Stomach smooth muscle (tissue), 2 donors: ENCODE data around the gene SFR1.

Experiments used
- H3K27ac ChIP-seq: one replicate; pipeline ENCODE4 v1.7.0; 2013; ENCODE audit warnings: mild to moderate bottlenecking, low read length, inconsistent platforms
- H3K27me3 ChIP-seq, 2 donors: one replicate each; pipeline ENCODE4 v1.7.0; 2013; ENCODE audit warnings: low read length in 2 of 2; ENCODE audit not compliant: insufficient read depth in 2 of 2, control insufficient read depth in 1 of 2
- H3K36me3 ChIP-seq, 2 donors: one replicate each; pipeline ENCODE4 v1.7.0; 2013; ENCODE audit warnings: low read length in 2 of 2; ENCODE audit not compliant: control insufficient read depth in 2 of 2, insufficient read depth in 2 of 2
- H3K4me1 ChIP-seq: one replicate; pipeline ENCODE4 v1.7.0; 2013; ENCODE audit warnings: low read length; ENCODE audit not compliant: control insufficient read depth, insufficient read depth
- H3K4me3 ChIP-seq, 2 donors: one replicate each; pipeline ENCODE4 v1.7.0; 2013; ENCODE audit warnings: low read length in 2 of 2
- H3K9ac ChIP-seq, 2 donors: one replicate each; pipeline ENCODE4 v1.7.0; 2013; ENCODE audit warnings: low read length in 2 of 2, mild to moderate bottlenecking in 1 of 2
- H3K9me3 ChIP-seq, 2 donors: one replicate each; pipeline ENCODE4 v1.7.0; 2013; ENCODE audit warnings: low read length in 2 of 2; ENCODE audit not compliant: control insufficient read depth in 2 of 2
- donor health status: healthy.
- donor health status: Pancreatic carcinoma.

SFR1 gene

DNA sequence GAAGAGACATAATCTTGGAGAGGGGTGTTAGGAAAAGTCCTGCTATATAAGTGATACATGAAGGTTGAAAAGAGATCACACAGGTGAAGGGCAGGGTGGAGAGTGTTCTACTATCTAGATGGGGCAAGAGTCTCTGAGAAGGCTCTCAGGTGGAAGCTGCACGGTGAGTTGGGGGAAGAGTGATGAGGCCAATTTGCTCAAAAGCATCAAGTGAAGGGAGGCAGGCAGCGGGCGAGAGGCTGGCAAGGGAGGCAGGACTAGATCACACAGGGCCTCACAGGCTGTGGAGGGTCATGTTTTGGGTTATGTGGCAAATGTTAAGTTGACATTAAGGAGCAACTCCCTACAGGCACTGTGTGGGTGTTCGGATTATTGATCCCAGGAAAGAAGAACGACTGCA is 33.7 kb upstream of the SFR1 start:
- no peaks in the 10 kb centered on the region for H3K4me1 ChIP-seq
- no peak overlapping the region for H3K4me3 ChIP-seq
- H3K27ac ChIP-seq, result no peak overlapping the region
- no peaks in the 10 kb centered on the region for H3K36me3 ChIP-seq
- no peak overlapping the region for H3K9ac ChIP-seq
- no peaks in the 10 kb centered on the region for H3K9me3 ChIP-seq
- H3K27me3 ChIP-seq, result no peaks in the 10 kb centered on the region

DNA sequence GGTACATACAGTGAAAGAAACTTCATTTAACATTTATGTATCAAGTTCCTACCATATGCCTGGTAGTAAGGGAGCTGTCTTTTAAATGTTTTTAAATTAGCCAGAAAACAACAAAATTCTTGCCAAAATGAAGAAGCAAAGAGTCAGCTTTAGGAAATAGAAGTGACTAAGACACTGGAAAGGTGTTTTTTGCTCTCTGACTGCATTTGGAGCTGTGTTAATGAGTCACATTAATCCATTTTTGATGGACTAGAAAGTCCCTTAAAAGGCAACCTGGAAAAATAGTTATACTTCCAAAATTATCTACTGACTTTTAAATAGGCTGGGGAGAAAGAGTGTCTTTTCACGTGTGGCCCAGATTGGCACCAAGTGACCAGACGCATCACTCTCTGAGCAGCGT is 32.4 kb upstream of the SFR1 start:
- Histone ChIP-seq H3K4me1 (no peaks in the 10 kb centered on the region), H3K9me3 (no peaks in the 10 kb centered on the region), H3K4me3 (no peak overlapping the region), H3K27ac (no peak overlapping the region), H3K36me3 (no peaks in the 10 kb centered on the region), H3K9ac (no peak overlapping the region), H3K27me3 (no peaks in the 10 kb centered on the region)

DNA sequence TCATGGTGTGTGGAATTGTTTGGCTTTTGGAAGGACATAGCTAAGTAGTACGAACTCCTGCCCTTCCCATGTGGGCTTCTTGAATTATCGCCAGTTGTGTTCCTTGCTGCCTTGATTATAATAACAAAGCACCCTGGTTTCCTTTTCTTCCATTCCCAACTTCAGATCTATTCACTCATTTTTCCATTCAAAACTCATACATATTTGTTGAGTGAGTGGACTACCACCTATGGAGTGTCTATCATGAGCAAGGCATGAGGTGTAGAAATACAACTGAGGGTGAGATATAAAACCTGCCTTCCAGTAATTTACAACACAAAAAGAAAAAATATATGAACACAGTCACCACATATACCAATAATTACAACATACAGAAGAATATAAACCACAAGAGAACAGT is 31.4 kb upstream of the SFR1 start:
- Histone ChIP-seq H3K27ac (no peak overlapping the region), H3K4me1 (no peaks in the 10 kb centered on the region), H3K36me3 (no peaks in the 10 kb centered on the region), H3K9ac (no peak overlapping the region), H3K27me3 (no peaks in the 10 kb centered on the region), H3K9me3 (no peaks in the 10 kb centered on the region), H3K4me3 (no peak overlapping the region)

- Histone ChIP-seq H3K36me3 (no peaks in the 10 kb centered on the region), H3K4me3 (no peak overlapping the region), H3K27ac (no peak overlapping the region), H3K27me3 (no peaks in the 10 kb centered on the region), H3K9me3 (peaks cover 0 to 6% of the 10 kb centered on the region in 2 donors), H3K9ac (no peak overlapping the region), H3K4me1 (no peaks in the 10 kb centered on the region)
Measured at GRCh38 chr10:104092749-104093148, 29.2 kb upstream of the SFR1 start.

GRCh38 chr10:104096692-104097091 is 25.3 kb upstream of the SFR1 start:
- H3K27me3 ChIP-seq, result no peaks in the 10 kb centered on the region
- no peaks in the 10 kb centered on the region for H3K36me3 ChIP-seq
- no peaks in the 10 kb centered on the region for H3K4me1 ChIP-seq
- peaks cover 0 to 6% of the 10 kb centered on the region in 2 donors for H3K9me3 ChIP-seq
- no peak overlapping the region for H3K4me3 ChIP-seq
- H3K9ac ChIP-seq, result no peak overlapping the region
- no peak overlapping the region for H3K27ac ChIP-seq

DNA sequence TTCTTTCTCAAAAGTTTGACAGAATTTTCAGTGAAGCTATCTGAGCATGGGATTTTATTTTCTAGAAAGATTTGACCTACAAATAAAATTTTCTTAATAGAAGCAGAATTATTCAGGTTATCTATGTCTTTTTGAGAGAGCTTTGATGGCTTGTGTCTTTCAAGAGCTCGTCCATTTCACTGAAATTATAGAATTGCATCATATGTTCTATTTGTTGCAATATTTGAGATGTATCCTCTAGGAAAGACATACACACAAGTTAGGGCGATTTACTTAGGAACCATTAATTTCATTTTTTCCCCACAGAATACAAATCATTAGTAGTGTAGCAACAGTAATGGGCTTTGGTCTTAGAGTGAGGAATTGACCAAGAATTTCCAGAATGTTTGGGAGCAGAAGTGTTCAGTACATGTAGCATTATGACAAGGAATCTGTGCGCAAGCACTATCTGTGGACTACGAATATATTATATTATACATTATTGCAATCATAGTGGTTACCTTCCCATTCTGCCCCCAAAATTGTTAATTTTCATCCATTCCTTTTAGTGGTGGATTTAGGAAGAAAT is 23.5 kb upstream of the SFR1 start:
- no peaks in the 10 kb centered on the region for H3K36me3 ChIP-seq
- no peaks in the 10 kb centered on the region for H3K4me1 ChIP-seq
- no peak overlapping the region for H3K27ac ChIP-seq
- no peaks in the 10 kb centered on the region for H3K27me3 ChIP-seq
- H3K9me3 ChIP-seq, result peaks cover 0 to 6% of the 10 kb centered on the region in 2 donors
- no peak overlapping the region for H3K9ac ChIP-seq
- no peak overlapping the region for H3K4me3 ChIP-seq

- no peak overlapping the region for H3K4me3 ChIP-seq
- no peaks in the 10 kb centered on the region for H3K4me1 ChIP-seq
- H3K27me3 ChIP-seq, result no peaks in the 10 kb centered on the region
- no peak overlapping the region for H3K9ac ChIP-seq
- H3K9me3 ChIP-seq, result peaks cover 0 to 6% of the 10 kb centered on the region in 2 donors
- no peak overlapping the region for H3K27ac ChIP-seq
- H3K36me3 ChIP-seq, result no peaks in the 10 kb centered on the region
Measured at GRCh38 chr10:104099269-104099668, 22.7 kb upstream of the SFR1 start.

- H3K9ac ChIP-seq, result no peak overlapping the region
- H3K9me3 ChIP-seq, result peaks cover 0 to 6% of the 10 kb centered on the region in 2 donors
- H3K27ac ChIP-seq, result no peak overlapping the region
- H3K4me3 ChIP-seq, result no peak overlapping the region
- no peaks in the 10 kb centered on the region for H3K36me3 ChIP-seq
- no peaks in the 10 kb centered on the region for H3K27me3 ChIP-seq
- no peaks in the 10 kb centered on the region for H3K4me1 ChIP-seq
Measured at GRCh38 chr10:104099941-104100340, 22.0 kb upstream of the SFR1 start.

- Histone ChIP-seq H3K36me3 (no peaks in the 10 kb centered on the region), H3K9ac (no peak overlapping the region), H3K9me3 (peaks cover 0 to 6% of the 10 kb centered on the region in 2 donors), H3K4me1 (no peaks in the 10 kb centered on the region), H3K4me3 (no peak overlapping the region), H3K27ac (no peak overlapping the region), H3K27me3 (no peaks in the 10 kb centered on the region)
Measured at GRCh38 chr10:104100795-104101194, 21.2 kb upstream of the SFR1 start.

GRCh38 chr10:104101902-104102301 is 20.1 kb upstream of the SFR1 start:
- no peak overlapping the region for H3K9ac ChIP-seq
- peaks cover 0 to 3% of the 10 kb centered on the region in 2 donors for H3K9me3 ChIP-seq
- no peak overlapping the region for H3K27ac ChIP-seq
- H3K36me3 ChIP-seq, result no peaks in the 10 kb centered on the region
- H3K4me3 ChIP-seq, result no peak overlapping the region
- no peaks in the 10 kb centered on the region for H3K4me1 ChIP-seq
- no peaks in the 10 kb centered on the region for H3K27me3 ChIP-seq

DNA sequence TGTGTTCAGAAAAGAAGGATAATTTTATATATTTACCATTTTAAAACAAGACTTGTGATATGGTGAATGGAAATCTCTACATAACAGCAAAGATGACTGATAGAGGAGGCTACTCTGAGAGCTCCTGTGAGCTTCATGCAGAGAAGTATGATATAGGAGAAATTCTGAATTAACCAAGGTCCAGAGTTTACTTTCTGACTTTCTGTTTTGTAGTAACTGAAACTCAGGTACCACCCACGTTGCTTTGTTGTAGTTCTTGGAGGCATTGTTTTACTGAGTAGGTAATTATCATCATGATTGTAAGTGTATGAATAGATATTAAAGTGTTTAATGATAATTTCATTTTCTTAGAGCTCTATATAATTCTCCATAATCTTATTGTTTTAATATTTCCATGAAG is 18.0 kb upstream of the SFR1 start:
- Histone ChIP-seq H3K36me3 (no peaks in the 10 kb centered on the region), H3K27me3 (no peaks in the 10 kb centered on the region), H3K4me3 (no peak overlapping the region), H3K9ac (no peak overlapping the region), H3K9me3 (no peaks in the 10 kb centered on the region), H3K27ac (no peak overlapping the region), H3K4me1 (no peaks in the 10 kb centered on the region)
